ENCODE data around the gene ATP2B2. TPM values are rescaled to one million over a fixed set of nuclear protein-coding genes. Genes with fewer than 3 reads are reported as not detected.

The ATP2B2 gene
- total and polyA plus RNA-seq, 2 donors from 2014 or later = 0.19 to 0.22 TPM

DNA sequence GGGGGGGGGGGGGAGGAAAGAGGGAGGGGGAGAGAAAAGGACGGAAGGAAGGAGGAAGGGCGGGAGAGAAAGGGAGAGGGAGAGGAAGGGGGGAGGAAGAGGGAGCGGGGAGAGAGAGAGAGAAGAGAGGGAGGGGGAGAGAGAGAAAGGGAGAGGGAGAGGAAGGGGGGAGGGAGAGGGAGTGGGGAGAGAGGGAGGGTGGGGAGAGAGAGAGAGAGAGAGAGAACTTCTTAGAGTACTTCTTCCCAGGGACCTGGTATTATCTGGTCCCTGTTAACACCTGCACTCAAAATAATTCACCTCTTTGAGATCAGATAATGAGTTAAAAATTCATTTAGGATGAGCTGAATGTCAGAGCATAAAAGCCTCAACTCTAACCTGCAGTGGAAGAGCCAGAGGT is 185.6 kb downstream of the ATP2B2 start:
- Histone ChIP-seq H3K36me3 (ENCODE audit: control insufficient read depth in 2 of 3, insufficient read depth in 3 of 3, low read length in 3 of 3) (peaks cover 10 to 26% (median 17%) of the 10 kb centered on the region in 3 donors), H3K27me3 (ENCODE audit: control insufficient read depth, insufficient read depth, low read length) (no peaks in the 10 kb centered on the region), H3K4me1 (ENCODE audit: control insufficient read depth in 2 of 3, insufficient read depth in 2 of 3, low read depth in 1 of 3, low read length in 3 of 3) (peaks cover 0 to 23% (median 3%) of the 10 kb centered on the region in 3 donors), H3K27ac (ENCODE audit: low read depth in 2 of 2, low read length in 2 of 2) (no peak overlapping the region), H3K9ac (ENCODE audit: low read length in 3 of 3) (peak overlapping the region; percentile 62 to 93 (median 79)), H3K4me3 (ENCODE audit: low read length in 3 of 3) (peak overlapping the region; percentile 77 to 100 (median 84)), H3K9me3 (ENCODE audit: control insufficient read depth in 2 of 3, insufficient read depth in 1 of 3, low read length in 3 of 3) (no peaks in the 10 kb centered on the region)
- intact Hi-C loops (cut with DNase I) = no loop called here
- FAIRE-seq (no peak), DNase-seq (no peak)
- no peak for TF ChIP-seq CTCF (IDR thresholded peaks at IDR 0.05; ENCODE audit: borderline replicate concordance, extremely low read depth, insufficient read depth)

GRCh38 chr3:10319251-10319650 is 186.1 kb downstream of the ATP2B2 start:
- intact Hi-C loops (cut with DNase I) = no loop called here
- no peak for TF ChIP-seq CTCF (IDR thresholded peaks at IDR 0.05; ENCODE audit: borderline replicate concordance, extremely low read depth, insufficient read depth)
- H3K9me3 ChIP-seq (ENCODE audit: control insufficient read depth in 2 of 3, insufficient read depth in 1 of 3, low read length in 3 of 3) = no peaks in the 10 kb centered on the region
- H3K27ac ChIP-seq (ENCODE audit: low read depth in 2 of 2, low read length in 2 of 2) = no peak overlapping the region
- H3K36me3 ChIP-seq (ENCODE audit: control insufficient read depth in 2 of 3, insufficient read depth in 3 of 3, low read length in 3 of 3) = peaks cover 11 to 32% (median 22%) of the 10 kb centered on the region in 3 donors
- H3K27me3 ChIP-seq (ENCODE audit: control insufficient read depth, insufficient read depth, low read length) = no peaks in the 10 kb centered on the region
- H3K4me1 ChIP-seq (ENCODE audit: control insufficient read depth in 2 of 3, insufficient read depth in 2 of 3, low read depth in 1 of 3, low read length in 3 of 3) = peaks cover 0 to 23% (median 3%) of the 10 kb centered on the region in 3 donors
- FAIRE-seq (no peak), DNase-seq (no peak)
- no peak overlapping the region for H3K9ac ChIP-seq (ENCODE audit: low read length in 3 of 3)
- peak overlapping the region in 2 of 3 donors; percentile 49 to 55 for H3K4me3 ChIP-seq (ENCODE audit: low read length in 3 of 3)

DNA sequence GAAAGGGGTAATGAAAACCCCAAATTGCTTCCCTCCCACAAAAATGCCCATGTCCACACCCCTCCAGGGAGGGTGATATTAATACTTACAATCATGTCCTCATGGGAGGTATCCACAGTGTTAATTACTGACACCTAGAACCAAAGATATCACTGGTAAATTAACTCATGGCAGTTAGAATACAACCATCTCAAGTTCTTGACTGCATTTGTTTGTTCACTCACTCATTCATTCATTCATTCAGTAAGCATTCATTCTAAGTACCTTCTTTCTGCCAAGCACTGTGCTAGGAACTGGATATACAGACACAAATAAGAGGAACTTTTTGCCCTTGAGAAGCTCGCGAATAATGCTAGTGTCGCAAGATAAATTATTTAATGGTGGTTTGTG is 187.4 kb downstream of the ATP2B2 start:
- H3K4me1 ChIP-seq (ENCODE audit: control insufficient read depth in 2 of 3, insufficient read depth in 2 of 3, low read depth in 1 of 3, low read length in 3 of 3) = peaks cover 0 to 23% (median 3%) of the 10 kb centered on the region in 3 donors
- no peaks in the 10 kb centered on the region for H3K9me3 ChIP-seq (ENCODE audit: control insufficient read depth in 2 of 3, insufficient read depth in 1 of 3, low read length in 3 of 3)
- peak overlapping the region in 1 of 3 donors; percentile 12 for H3K4me3 ChIP-seq (ENCODE audit: low read length in 3 of 3)
- TF ChIP-seq CTCF (IDR thresholded peaks at IDR 0.05; ENCODE audit: borderline replicate concordance, extremely low read depth, insufficient read depth) = no peak
- no peak for FAIRE-seq
- H3K27me3 ChIP-seq (ENCODE audit: control insufficient read depth, insufficient read depth, low read length) = no peaks in the 10 kb centered on the region
- no peak overlapping the region for H3K9ac ChIP-seq (ENCODE audit: low read length in 3 of 3)
- peaks cover 12 to 43% (median 29%) of the 10 kb centered on the region in 3 donors for H3K36me3 ChIP-seq (ENCODE audit: control insufficient read depth in 2 of 3, insufficient read depth in 3 of 3, low read length in 3 of 3)
- intact Hi-C loops (cut with DNase I) = no loop called here
- DNase-seq = no peak
- H3K27ac ChIP-seq (ENCODE audit: low read depth in 2 of 2, low read length in 2 of 2) = peak overlapping the region in 1 of 2 donors; percentile 25

All from kidney (tissue), 14 donors.